Measurements from ENCODE around the gene PANK4.
"Not testable (repeated sequence)": the region's sequence is repeated elsewhere in the genome, so short reads cannot be mapped to it uniquely, and the experiment has no call there.

Gene PANK4

GRCh38 chr1:2559509-2560298 lies 33.3 kb upstream of the PANK4 start:
- no peak for FAIRE-seq
- no peak for DNase-seq (ENCODE audit: extremely low spot score, insufficient read length, low read depth)

- FAIRE-seq (no peak), DNase-seq (ENCODE audit: extremely low spot score, insufficient read length, low read depth) (no peak)
These were observed 32.5 kb upstream of the PANK4 start for GRCh38 chr1:2558861-2559260.

GRCh38 chr1:2558420-2558819 lies 32.0 kb upstream of the PANK4 start:
- DNase-seq (ENCODE audit: extremely low spot score, insufficient read length, low read depth) (no peak), FAIRE-seq (no peak)

- DNase-seq (ENCODE audit: extremely low spot score, insufficient read length, low read depth), result no peak
- FAIRE-seq, result no peak
These were observed 31.3 kb upstream of the PANK4 start for GRCh38 chr1:2557482-2558400.

- DNase-seq (ENCODE audit: extremely low spot score, insufficient read length, low read depth) (no peak), FAIRE-seq (no peak)
These were observed 30.5 kb upstream of the PANK4 start for GRCh38 chr1:2556678-2557481.

- DNase-seq (ENCODE audit: extremely low spot score, insufficient read length, low read depth), result no peak
- peak; percentile 95 for FAIRE-seq
These were observed 29.9 kb upstream of the PANK4 start, which contains the start of gene TNFRSF14 for GRCh38 chr1:2556277-2556677. TSS of gene TNFRSF14 (plus strand) at chr1:2556371. CDS start at chr1:2556665, 294 bp downstream.

- DNase-seq (ENCODE audit: extremely low spot score, insufficient read length, low read depth) (no peak), FAIRE-seq (no peak)
These were observed 29.4 kb upstream of the PANK4 start for GRCh38 chr1:2555634-2556276.

- FAIRE-seq (peak; percentile 76), DNase-seq (ENCODE audit: extremely low spot score, insufficient read length, low read depth) (no peak)
These were observed 28.4 kb upstream of the PANK4 start for GRCh38 chr1:2554621-2555387.

GRCh38 chr1:2553871-2554620 lies 27.6 kb upstream of the PANK4 start:
- no peak for DNase-seq (ENCODE audit: extremely low spot score, insufficient read length, low read depth)

GRCh38 chr1:2553076-2553475 lies 26.7 kb upstream of the PANK4 start:
- FAIRE-seq, result peak; percentile 71
- DNase-seq (ENCODE audit: extremely low spot score, insufficient read length, low read depth), result not testable (repeated sequence)

More at GRCh38 chr1:2553871-2554620, 27.6 kb upstream of the PANK4 start:
- FAIRE-seq, result no peak

GRCh38 chr1:2552189-2552588 lies 25.8 kb upstream of the PANK4 start:
- DNase-seq (ENCODE audit: extremely low spot score, insufficient read length, low read depth) (no peak), FAIRE-seq (no peak)

- FAIRE-seq; DNase-seq (ENCODE audit: extremely low spot score, insufficient read length, low read depth): not testable (repeated sequence)
These were observed 25.1 kb upstream of the PANK4 start for GRCh38 chr1:2551544-2551943.

GRCh38 chr1:2550309-2550861 lies 24.0 kb upstream of the PANK4 start:
- DNase-seq (ENCODE audit: extremely low spot score, insufficient read length, low read depth), result not testable (repeated sequence)
- FAIRE-seq, result peak; percentile 100

- FAIRE-seq; DNase-seq (ENCODE audit: extremely low spot score, insufficient read length, low read depth): not testable (repeated sequence)
These were observed 23.1 kb upstream of the PANK4 start for GRCh38 chr1:2549367-2550029.

- no peak for DNase-seq (ENCODE audit: extremely low spot score, insufficient read length, low read depth)
- FAIRE-seq, result no peak
These were observed 21.7 kb upstream of the PANK4 start for GRCh38 chr1:2548068-2548589.

- no peak for DNase-seq (ENCODE audit: extremely low spot score, insufficient read length, low read depth)
- no peak for FAIRE-seq
These were observed 21.0 kb upstream of the PANK4 start for GRCh38 chr1:2547210-2548067.

All from GM18507 (cell line).